H1 (cell line): ENCODE results near the gene DPH5. TPM values are rescaled to one million over a fixed set of nuclear protein-coding genes. Genes with fewer than 3 reads are reported as not detected.

Experiments
- CTCF ChIA-PET: fragments of 300-600 bp; sonication (Branson Sonifier 250); formaldehyde crosslinking; loops from one replicate; lab custom pipeline; 2021; ENCODE audit not compliant: partially characterized antibody; lab: Charles Lee
- POLR2A ChIA-PET: fragments of 300-600 bp; sonication (Branson Sonifier 250); formaldehyde crosslinking; loops from one replicate; lab custom pipeline; 2021; ENCODE audit warnings: inconsistent platforms; ENCODE audit not compliant: partially characterized antibody; lab: Charles Lee
- DNase-seq, 2 experiments: peaks; one replicate each; pipeline versions ENCODE4 v3.0.0 to v3.0.0-alpha.2; 2010 to 2022; ENCODE audit warnings: low spot score in 2 of 2, low read depth in 1 of 2, mixed read lengths in 1 of 2
- FAIRE-seq: peaks from 2 replicates; lab custom pipeline; 2011; peaks lifted over from hg19 to GRCh38; lab: Jason Lieb, UNC
- H2AFZ ChIP-seq: 2 replicates; pipeline ENCODE4 v1.8.1; 2012; ENCODE audit warnings: low read length, inconsistent platforms
- H2AK5ac ChIP-seq: 2 replicates; pipeline ENCODE4 v1.6.1; 2013; ENCODE audit warnings: low read depth, low read length
- H2BK120ac ChIP-seq: replicated peaks from 2 replicates; pipeline ENCODE3; 2013; ENCODE audit warnings: low read depth, low read length, inconsistent platforms
- H2BK12ac ChIP-seq: 2 replicates; pipeline ENCODE4 v1.6.1; 2013; ENCODE audit warnings: low read depth, low read length
- H2BK15ac ChIP-seq: 2 replicates; pipeline ENCODE4 v1.6.1; 2013; ENCODE audit warnings: low read length
- H2BK20ac ChIP-seq: 2 replicates; pipeline ENCODE4 v1.6.1; 2013; ENCODE audit warnings: low read length
- H2BK5ac ChIP-seq: 2 replicates; pipeline ENCODE4 v1.6.1; 2013; ENCODE audit warnings: low read depth, low read length
- H3K14ac ChIP-seq: 2 replicates; pipeline ENCODE4 v1.6.1; 2013; ENCODE audit warnings: inconsistent platforms; ENCODE audit not compliant: insufficient read length
- H3K18ac ChIP-seq: 2 replicates; pipeline ENCODE4 v1.6.1; 2013; ENCODE audit warnings: low read length; ENCODE audit errors: extremely low read depth
- H3K23ac ChIP-seq: 2 replicates; pipeline ENCODE4 v1.6.1; 2013; ENCODE audit warnings: inconsistent platforms; ENCODE audit not compliant: insufficient read length
- H3K23me2 ChIP-seq: 2 replicates; pipeline ENCODE4 v1.6.1; 2013; ENCODE audit warnings: low read depth, low read length
- H3K27ac ChIP-seq: 2 replicates; pipeline ENCODE4 v1.6.1; 2011; ENCODE audit warnings: low read depth, low read length, inconsistent platforms
- H3K27me3 ChIP-seq, 4 experiments: replicated peaks in 1 of 4; 1 replicate in 1 of 4; 2 replicates in 3 of 4; pipeline versions ENCODE4 v1.6.1 to v1.8.1; 2011 to 2013; ENCODE audit warnings: low read length in 3 of 4, mild to moderate bottlenecking in 3 of 4, inconsistent platforms in 2 of 4, mixed read lengths in 2 of 4, moderate library complexity in 1 of 4; ENCODE audit not compliant: control insufficient read depth in 3 of 4, insufficient read depth in 3 of 4; ENCODE audit errors: extremely low read depth in 1 of 4
- H3K36me3 ChIP-seq, 4 experiments: 2 replicates each; pipeline versions ENCODE4 v1.6.1 to v1.8.1; 2011 to 2013; ENCODE audit warnings: mild to moderate bottlenecking in 4 of 4, low read length in 3 of 4, moderate library complexity in 2 of 4, control low read depth in 1 of 4, inconsistent platforms in 1 of 4; ENCODE audit not compliant: insufficient read depth in 4 of 4, control insufficient read depth in 2 of 4
- H3K4ac ChIP-seq: replicated peaks from 2 replicates; pipeline ENCODE3; 2013; ENCODE audit warnings: low read length, low read depth, mixed read lengths, inconsistent platforms; ENCODE audit not compliant: insufficient read length
- H3K4me1 ChIP-seq, 4 experiments: replicated peaks in 1 of 4; 1 replicate in 1 of 4; 2 replicates in 3 of 4; pipeline versions ENCODE4 v1.6.1 to v1.8.1; 2011 to 2013; ENCODE audit warnings: low read length in 3 of 4, inconsistent platforms in 2 of 4, mixed read lengths in 1 of 4; ENCODE audit not compliant: insufficient read depth in 4 of 4, control insufficient read depth in 3 of 4
- H3K4me2 ChIP-seq, 2 experiments: 2 replicates each; pipeline versions ENCODE4 v1.6.1 to v1.8.1; 2011 to 2013; ENCODE audit warnings: low read depth in 2 of 2, low read length in 2 of 2, control low read depth in 1 of 2, inconsistent platforms in 1 of 2, mild to moderate bottlenecking in 1 of 2; ENCODE audit not compliant: insufficient read depth in 1 of 2
- H3K4me3 ChIP-seq, 4 experiments: fragments of 200-600, 300-600 bp in 1 of 4; sonication (generic), shearing (Covaris generic), sonication (Bioruptor Twin) in 1 of 4; 2 replicates each; pipeline versions ENCODE4 v1.5.1 to v1.8.1; 2011 to 2016; ENCODE audit warnings: low read length in 4 of 4, low read depth in 3 of 4, control low read depth in 2 of 4, inconsistent platforms in 2 of 4, mild to moderate bottlenecking in 2 of 4, mixed read lengths in 1 of 4, moderate library complexity in 1 of 4; ENCODE audit not compliant: insufficient read depth in 2 of 4; ENCODE audit errors: extremely low read depth in 1 of 4
- H3K56ac ChIP-seq: replicated peaks from 2 replicates; pipeline ENCODE3; 2013; ENCODE audit warnings: low read depth, mild to moderate bottlenecking, mixed read lengths, low read length, inconsistent platforms; ENCODE audit not compliant: insufficient read length
- H3K79me1 ChIP-seq: 2 replicates; pipeline ENCODE4 v1.6.1; 2013; ENCODE audit warnings: low read depth, low read length, control low read depth
- H3K79me2 ChIP-seq, 2 experiments: 2 replicates each; pipeline versions ENCODE4 v1.6.1 to v1.8.1; 2012 to 2013; ENCODE audit warnings: low read length in 2 of 2, mild to moderate bottlenecking in 2 of 2, inconsistent platforms in 1 of 2; ENCODE audit not compliant: insufficient read depth in 2 of 2, control insufficient read depth in 1 of 2
- H3K9ac ChIP-seq, 4 experiments: replicated peaks in 1 of 4; 1 replicate in 1 of 4; 2 replicates in 3 of 4; pipeline versions ENCODE4 v1.6.1 to v1.8.1; 2011 to 2013; ENCODE audit warnings: low read depth in 3 of 4, low read length in 3 of 4, control low read depth in 2 of 4, mild to moderate bottlenecking in 2 of 4, moderate library complexity in 2 of 4, inconsistent platforms in 1 of 4; ENCODE audit errors: extremely low read depth in 1 of 4
- H3K9me3 ChIP-seq, 2 experiments: 2 replicates each; pipeline versions ENCODE4 v1.6.1 to v1.8.1; 2012 to 2013; ENCODE audit warnings: mild to moderate bottlenecking in 2 of 2, moderate library complexity in 2 of 2, control low read depth in 1 of 2, inconsistent platforms in 1 of 2, low read depth in 1 of 2, low read length in 1 of 2, mixed read lengths in 1 of 2; ENCODE audit not compliant: insufficient read depth in 2 of 2
- H4K20me1 ChIP-seq, 2 experiments: replicated peaks in 1 of 2; 2 replicates each; pipeline versions ENCODE3 to v1.8.1; 2011 to 2013; ENCODE audit warnings: inconsistent platforms in 2 of 2, low read length in 2 of 2, mild to moderate bottlenecking in 1 of 2; ENCODE audit not compliant: insufficient read depth in 2 of 2, control insufficient read depth in 1 of 2
- H4K5ac ChIP-seq: 2 replicates; pipeline ENCODE4 v1.6.1; 2013; ENCODE audit warnings: low read length, low read depth, mixed read lengths, inconsistent platforms; ENCODE audit not compliant: insufficient read length
- H4K8ac ChIP-seq: 2 replicates; pipeline ENCODE4 v1.8.0; 2013; ENCODE audit warnings: mild to moderate bottlenecking, moderate library complexity, low read length, inconsistent platforms; ENCODE audit not compliant: insufficient read depth; ENCODE audit errors: extremely low read depth
- H4K91ac ChIP-seq: replicated peaks from 2 replicates; pipeline ENCODE3; 2013; ENCODE audit warnings: low read length, mixed read lengths, inconsistent platforms; ENCODE audit not compliant: insufficient read length
- CBX5 ChIP-seq: fragments of 300-800, 300-1000 bp; sonication (generic); IDR thresholded peaks from 2 replicates; pipeline ENCODE4 v1.7.1; 2016; ENCODE audit warnings: antibody characterized with exemption, low read length, low read depth
- CBX8 ChIP-seq: fragments of 300-800, 300-1000 bp; sonication (generic); IDR thresholded peaks from 2 replicates; pipeline ENCODE4 v1.7.1; 2016; ENCODE audit warnings: low read depth, low read length, borderline replicate concordance
- CHD2 ChIP-seq: IDR thresholded peaks from 2 replicates; pipeline ENCODE4 v1.6.1; 2012; ENCODE audit warnings: low read length, improper control_type of control experiment
- GTF2F1 ChIP-seq: IDR thresholded peaks from 2 replicates; pipeline ENCODE4 v1.6.1; 2012; ENCODE audit warnings: low read depth, low read length, improper control_type of control experiment, borderline replicate concordance
- RXRA ChIP-seq: IDR thresholded peaks from 2 replicates; pipeline ENCODE4 v1.6.1; 2011; ENCODE audit warnings: low read depth, mild to moderate bottlenecking, low read length, moderate library complexity; ENCODE audit not compliant: insufficient read depth
- SIN3A ChIP-seq, 2 experiments: IDR thresholded peaks in 1 of 2; conservative IDR thresholded peaks in 1 of 2; 2 replicates each; pipeline ENCODE4 v1.6.1; 2011 to 2012; ENCODE audit warnings: low read length in 2 of 2, improper control_type of control experiment in 1 of 2, low read depth in 1 of 2, mild to moderate bottlenecking in 1 of 2
- WGBS, 2 experiments: shearing (Covaris generic) in 1 of 2; methylation state at CpG; one replicate each; pipeline versions ENCODE4 v1.1.6 to v1.1.7; 2013 to 2015; ENCODE audit warnings: low lambda C conversion rate in 2 of 2, mixed read lengths in 2 of 2, inconsistent platforms in 1 of 2, low coverage in 1 of 2, missing lambda C conversion rate in 1 of 2; ENCODE audit not compliant: insufficient replicate concordance in 2 of 2, insufficient coverage in 1 of 2, insufficient read length in 1 of 2; ENCODE audit errors: extremely low coverage in 1 of 2, missing lambda C conversion rate in 1 of 2; 5-methylcytosine and 5-hydroxymethylcytosine counted together
- polyA plus RNA-seq, 7 experiments: library from polyadenylated mRNA; depleted of rRNA in 3 of 7; stranded (reverse) in 5 of 7; unstranded in 2 of 7; fragments of >200 nt in 5 of 7; fragments of 200-250 nt in 2 of 7; gene quantifications; 1 replicate in 5 of 7; 2 replicates in 1 of 7; 4 replicates in 1 of 7; pipeline versions ENCODE4 v1.2.1 to v1.2.3, GENCODE V29; 2011 to 2013; ENCODE audit warnings: missing spikeins in 2 of 7, mixed read lengths in 2 of 7
- total RNA-seq: library from RNA; stranded (reverse); fragmentation: NEBNext Ultra II Directional; extraction: Animal tissue kit (Norgen Biotek cat#: 25700); gene quantifications from 2 replicates; pipeline ENCODE4 v1.2.1, GENCODE V29; 2021
- TF ChIP-seq, protein P1 (sequence below): IDR thresholded peaks from 2 replicates; pipeline ENCODE4 v1.6.1; 2011; ENCODE audit warnings: low read depth, mild to moderate bottlenecking, low read length; ENCODE audit not compliant: insufficient read depth
- TF ChIP-seq, protein P2 (sequence below): IDR thresholded peaks from 2 replicates; pipeline ENCODE4 v1.6.1; 2011; ENCODE audit warnings: low read length, improper control_type of control experiment
- TF ChIP-seq, protein P3 (sequence below): IDR thresholded peaks from 2 replicates; pipeline ENCODE4 v1.6.1; 2012; ENCODE audit warnings: inconsistent platforms

Gene DPH5
- total and polyA plus RNA-seq, 2 of the 8 experiments (the other 6 are each of a cell fraction or from before 2014, with no cell fraction given) = 67.7 to 106 TPM

DNA sequence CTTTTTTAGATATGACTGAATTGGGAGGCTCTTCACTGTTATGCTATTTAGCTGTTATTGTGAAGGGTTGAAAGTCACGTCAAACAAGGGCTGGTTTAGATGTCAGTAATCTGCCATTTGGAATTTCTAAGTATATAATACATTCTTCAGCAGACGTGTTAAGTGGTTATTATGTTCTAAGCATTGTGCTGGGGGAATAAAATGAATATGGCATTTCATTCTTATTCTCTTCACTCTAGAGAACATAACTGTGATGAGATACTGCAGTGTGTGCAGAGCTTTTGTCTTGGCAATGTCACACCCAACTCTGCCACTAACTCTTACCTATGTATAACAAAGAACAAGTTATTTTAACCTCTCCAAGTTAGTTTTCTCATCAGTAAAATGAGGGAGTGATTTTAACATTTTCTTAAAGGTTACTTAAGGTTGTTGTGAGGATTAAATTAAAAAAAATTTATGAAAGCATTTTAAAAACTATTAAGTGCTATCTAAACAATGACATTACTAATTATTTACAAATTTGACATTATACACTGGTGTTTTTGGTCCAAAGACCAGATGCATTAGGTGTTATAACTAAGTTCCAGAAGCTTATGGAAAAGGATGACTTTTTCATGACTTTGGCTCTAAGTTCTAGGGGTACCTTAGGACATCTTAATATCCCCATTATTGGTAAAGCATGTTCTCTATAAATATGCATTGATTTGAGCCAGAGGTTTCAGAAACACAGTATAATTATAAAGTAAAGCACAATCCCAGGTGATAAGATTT is 71.4 kb downstream of the DPH5 start:
- Histone ChIP-seq H2BK12ac (no peak overlapping the region), H3K27me3 (no peaks in the 10 kb centered on the region), H3K18ac (no peak overlapping the region), H3K4me2 (no peak overlapping the region), H2AFZ (no peak overlapping the region), H3K79me1 (no peaks in the 10 kb centered on the region), H2BK5ac (no peak overlapping the region), H2BK120ac (no peak overlapping the region), H3K79me2 (no peaks in the 10 kb centered on the region; a peak in 1 of 4 replicates), H4K8ac (no peak overlapping the region), H4K20me1 (no peaks in the 10 kb centered on the region), H2BK15ac (no peak overlapping the region), H3K56ac (no peak overlapping the region), H3K4me1 (peaks cover 9 to 27% (median 17%) of the 10 kb centered on the region in 4 experiments), H4K5ac (no peak overlapping the region), H3K4me3 (no peak overlapping the region), H3K23ac (no peak overlapping the region), H3K9ac (no peak overlapping the region), H3K23me2 (peaks cover 2% of the 10 kb centered on the region; the same call in 1 of the 2 replicates), H3K4ac (no peak overlapping the region), H3K36me3 (peaks cover 0 to 6% (median 1%) of the 10 kb centered on the region in 4 experiments; a peak in 3 of 8 replicates), H2AK5ac (no peak overlapping the region), H3K14ac (no peak overlapping the region), H2BK20ac (no peak overlapping the region), H4K91ac (no peak overlapping the region), H3K9me3 (no peaks in the 10 kb centered on the region), H3K27ac (no peak overlapping the region)
- DNase-seq (no peak), FAIRE-seq (no peak)
- ChIA-PET POLR2A (interaction anchor here (0.7 to 1.0 kb wide), 4 partner anchors 12 to 62 kb away, joined by 3 to 4 read pairs (median 3); no protein-coding TSS in a partner anchor), CTCF (interaction anchor here (1.3 kb wide), 2 partner anchors 21 to 335 kb away, joined by 3 read pairs; no protein-coding TSS in a partner anchor)
- 53% methylated on average over 2 of the region's 2 CpGs; no CpG with 5 or more reads in 1 of the 2 experiments for WGBS, 2 experiments
- TF ChIP-seq SIN3A (conservative IDR thresholded peaks at IDR 0.05 in 1 of 2, IDR thresholded peaks at IDR 0.05 in 1 of 2; ENCODE audit: low read depth in 1 of 2, low read length in 2 of 2) (no peak), CBX5 (no peak), CHD2 (no peak), RXRA (no peak), GTF2F1 (no peak), CBX8 (no peak)
- TF ChIP-seq, protein P1, sequence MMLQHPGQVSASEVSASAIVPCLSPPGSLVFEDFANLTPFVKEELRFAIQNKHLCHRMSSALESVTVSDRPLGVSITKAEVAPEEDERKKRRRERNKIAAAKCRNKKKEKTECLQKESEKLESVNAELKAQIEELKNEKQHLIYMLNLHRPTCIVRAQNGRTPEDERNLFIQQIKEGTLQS = no peak
- TF ChIP-seq, protein P2, sequence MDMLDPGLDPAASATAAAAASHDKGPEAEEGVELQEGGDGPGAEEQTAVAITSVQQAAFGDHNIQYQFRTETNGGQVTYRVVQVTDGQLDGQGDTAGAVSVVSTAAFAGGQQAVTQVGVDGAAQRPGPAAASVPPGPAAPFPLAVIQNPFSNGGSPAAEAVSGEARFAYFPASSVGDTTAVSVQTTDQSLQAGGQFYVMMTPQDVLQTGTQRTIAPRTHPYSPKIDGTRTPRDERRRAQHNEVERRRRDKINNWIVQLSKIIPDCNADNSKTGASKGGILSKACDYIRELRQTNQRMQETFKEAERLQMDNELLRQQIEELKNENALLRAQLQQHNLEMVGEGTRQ = no peak
- TF ChIP-seq, protein P3, sequence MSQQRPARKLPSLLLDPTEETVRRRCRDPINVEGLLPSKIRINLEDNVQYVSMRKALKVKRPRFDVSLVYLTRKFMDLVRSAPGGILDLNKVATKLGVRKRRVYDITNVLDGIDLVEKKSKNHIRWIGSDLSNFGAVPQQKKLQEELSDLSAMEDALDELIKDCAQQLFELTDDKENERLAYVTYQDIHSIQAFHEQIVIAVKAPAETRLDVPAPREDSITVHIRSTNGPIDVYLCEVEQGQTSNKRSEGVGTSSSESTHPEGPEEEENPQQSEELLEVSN = no peak
